GM18508 (cell line): ENCODE data around the gene SBK3.
"Not testable (repeated sequence)": the region's sequence is repeated elsewhere in the genome, so short reads cannot be mapped to it uniquely, and the experiment has no call there.

Experiments used
- ATAC-seq: cut with Tn5 transposase; IDR thresholded peaks from one replicate; pipeline ENCODE4 v1.9.1; 2021; ENCODE audit warnings: moderate number of reproducible peaks; ENCODE audit not compliant: insufficient read depth, unreplicated experiment

SBK3 gene, protein sequence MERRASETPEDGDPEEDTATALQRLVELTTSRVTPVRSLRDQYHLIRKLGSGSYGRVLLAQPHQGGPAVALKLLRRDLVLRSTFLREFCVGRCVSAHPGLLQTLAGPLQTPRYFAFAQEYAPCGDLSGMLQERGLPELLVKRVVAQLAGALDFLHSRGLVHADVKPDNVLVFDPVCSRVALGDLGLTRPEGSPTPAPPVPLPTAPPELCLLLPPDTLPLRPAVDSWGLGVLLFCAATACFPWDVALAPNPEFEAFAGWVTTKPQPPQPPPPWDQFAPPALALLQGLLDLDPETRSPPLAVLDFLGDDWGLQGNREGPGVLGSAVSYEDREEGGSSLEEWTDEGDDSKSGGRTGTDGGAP

DNA sequence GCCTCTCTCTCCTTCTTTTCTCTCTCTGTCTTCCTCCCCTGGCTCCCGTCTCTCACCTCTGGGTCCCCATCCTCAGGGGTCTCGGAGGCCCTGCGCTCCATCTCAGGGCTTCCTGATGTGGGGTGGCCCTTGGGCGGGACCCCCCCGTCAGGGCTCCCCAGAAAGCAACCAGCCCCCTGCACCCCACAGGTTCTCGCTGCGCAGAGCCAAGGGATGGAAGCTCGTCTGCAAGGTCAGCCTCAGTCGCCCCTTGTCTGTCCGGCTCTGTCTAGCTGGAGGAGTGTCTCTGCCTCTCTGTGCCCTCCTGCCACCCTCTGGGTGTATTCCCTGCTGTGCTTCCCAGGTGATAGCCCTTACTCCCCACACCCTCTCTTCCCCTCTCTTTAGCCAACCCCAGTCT, at the start of gene SBK3:
Gene SBK3, minus strand, starts transcription at position 101 of the 400 bp plus-strand sequence. Its CDS starts 0 bp downstream, at position 101.
- ATAC-seq = no peak

GRCh38 chr19:55593096-55593772, 47.9 kb upstream of the SBK3 start:
- no peak for ATAC-seq

DNA sequence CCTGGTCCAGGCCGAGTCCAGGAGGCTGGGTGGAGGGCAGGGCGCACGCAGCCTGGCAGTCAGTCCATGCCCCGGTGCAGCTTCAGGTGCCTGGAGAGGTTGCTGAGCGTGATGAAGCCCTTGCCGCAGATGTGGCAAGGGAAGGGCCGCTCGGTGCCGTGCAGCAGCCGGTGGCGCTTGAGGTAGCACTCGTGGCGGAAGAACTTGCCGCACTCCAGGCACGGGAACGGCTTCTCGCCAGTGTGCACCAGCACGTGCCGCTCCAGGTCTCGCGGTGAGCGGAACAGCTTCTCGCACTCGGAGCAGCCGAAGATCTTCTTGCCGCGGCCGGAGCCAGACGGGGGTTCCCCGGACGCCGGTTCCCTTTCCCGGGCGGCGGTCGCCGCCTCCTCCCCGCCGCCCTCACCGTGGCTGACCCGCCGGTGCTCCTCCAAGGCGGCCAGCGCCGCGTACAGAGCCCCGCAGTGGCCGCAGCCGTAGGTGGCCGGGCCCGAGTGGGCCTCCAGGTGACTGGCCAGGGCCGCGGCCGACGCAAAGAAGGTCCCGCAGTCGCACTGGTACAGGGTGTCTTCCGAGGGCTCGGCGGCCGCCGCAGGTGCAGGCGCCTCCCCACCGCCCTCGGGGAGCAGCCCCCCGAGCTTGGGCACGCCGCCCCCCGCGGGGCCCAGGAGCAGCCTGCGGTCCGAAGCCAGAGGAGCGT, 47.2 kb upstream of the SBK3 start:
- no peak for ATAC-seq

DNA sequence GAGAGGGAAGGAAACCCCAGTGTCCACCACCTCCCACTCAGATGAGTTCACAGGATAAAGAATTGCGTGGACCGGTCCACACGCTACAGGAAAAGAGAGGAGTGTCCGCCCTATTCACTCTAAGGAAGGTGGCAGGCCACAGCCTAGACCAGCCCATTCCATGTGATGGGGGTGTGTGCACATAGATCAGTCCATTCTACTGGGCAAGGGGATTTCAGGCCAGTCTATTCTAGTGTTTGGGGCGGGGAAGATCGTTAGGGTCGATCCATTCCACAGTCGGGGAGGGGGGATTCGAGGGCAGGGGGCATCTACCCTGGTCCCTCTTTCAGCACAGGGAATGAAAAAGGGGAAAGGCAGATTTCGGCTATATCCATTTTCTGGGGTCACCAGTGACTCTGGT, 46.2 kb upstream of the SBK3 start:
- ATAC-seq = no peak

DNA sequence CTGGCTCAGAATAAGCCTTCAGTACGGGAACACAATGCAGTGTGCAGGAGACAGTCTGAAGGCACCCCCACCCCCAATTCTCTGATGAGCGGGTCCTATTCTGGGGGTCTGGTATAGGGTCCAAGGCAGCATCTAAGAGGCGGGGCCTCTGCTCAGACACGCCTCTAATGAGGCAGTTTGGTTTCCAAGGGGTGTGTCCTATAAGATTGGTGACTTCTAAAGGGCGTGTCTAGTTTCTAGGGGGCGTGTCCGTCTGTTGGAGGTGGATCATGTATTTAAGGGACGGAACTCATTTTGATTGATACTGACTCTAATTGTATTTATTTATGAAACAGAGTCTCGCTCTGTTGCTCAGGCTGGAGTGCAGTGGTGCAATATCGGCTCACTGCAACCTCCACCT, 45.3 kb upstream of the SBK3 start:
- no peak for ATAC-seq

DNA sequence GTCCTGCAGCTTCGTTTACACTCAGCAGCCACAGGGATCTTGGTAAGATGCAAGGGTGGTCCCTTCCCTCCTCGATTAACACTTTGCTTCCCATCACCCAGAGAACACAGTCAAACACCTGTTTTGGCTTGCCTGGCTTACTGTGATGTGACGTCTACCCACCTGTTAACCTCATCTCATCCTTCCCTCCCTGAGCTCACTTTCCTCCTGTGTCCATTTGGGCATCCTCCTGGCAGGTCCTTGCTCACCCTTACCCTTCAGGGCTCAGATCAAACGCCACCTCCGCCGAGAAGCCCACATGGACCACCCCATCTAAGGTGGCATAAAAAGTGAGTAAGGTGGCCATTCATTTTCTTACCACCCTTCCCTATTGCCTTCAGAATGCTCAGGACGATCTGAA, 44.8 kb upstream of the SBK3 start:
- no peak for ATAC-seq

GRCh38 chr19:55588738-55589137, 43.4 kb upstream of the SBK3 start:
- ATAC-seq = no peak

- ATAC-seq = peak; percentile 79
These were observed 41.8 kb upstream of the SBK3 start for GRCh38 chr19:55586976-55587668.

- no peak for ATAC-seq
These were observed 40.5 kb upstream of the SBK3 start for GRCh38 chr19:55585658-55586339.

DNA sequence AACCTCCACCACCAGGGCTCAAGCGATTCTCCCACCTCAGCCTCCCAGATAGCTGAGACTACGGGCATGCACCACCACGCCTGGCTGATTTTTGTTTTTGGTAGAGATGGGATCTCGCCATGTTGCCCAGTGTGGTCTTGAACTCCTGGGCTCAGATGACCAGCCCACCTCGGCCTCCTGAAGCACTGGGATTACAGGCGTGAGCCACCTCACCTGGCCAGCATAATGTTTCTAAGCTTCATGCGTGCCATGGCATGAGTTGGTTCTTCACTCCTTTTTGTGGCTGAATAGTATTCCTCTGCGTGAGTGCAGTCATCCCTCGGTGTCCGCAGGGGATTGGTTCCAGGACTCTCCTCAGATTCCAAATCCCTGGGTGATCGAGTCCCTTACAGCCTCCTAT, 39.5 kb upstream of the SBK3 start:
- no peak for ATAC-seq

GRCh38 chr19:55583897-55584296, 38.6 kb upstream of the SBK3 start:
- ATAC-seq = not testable (repeated sequence)

DNA sequence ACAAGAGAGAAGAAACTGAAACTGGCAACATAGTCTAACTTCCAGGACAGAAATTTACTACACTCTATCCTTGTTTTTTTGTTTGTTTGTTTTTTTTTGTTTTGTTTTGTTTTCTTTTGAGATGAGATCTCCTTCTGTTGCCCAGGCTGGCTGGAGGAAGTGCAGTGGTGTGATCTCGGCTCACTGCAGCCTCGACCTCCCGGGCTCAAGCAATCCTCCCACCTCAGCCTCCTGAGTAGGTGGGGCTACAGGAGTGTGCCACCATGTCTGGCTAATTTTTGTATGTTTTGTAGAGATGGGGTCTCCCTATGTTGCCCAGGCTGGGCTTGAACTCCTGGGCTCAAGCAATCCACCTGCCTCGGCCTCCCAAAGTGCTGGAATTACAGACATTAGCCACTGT, 36.9 kb upstream of the SBK3 start:
- not testable (repeated sequence) for ATAC-seq

GRCh38 chr19:55581823-55582223, 36.5 kb upstream of the SBK3 start:
- no peak for ATAC-seq

DNA sequence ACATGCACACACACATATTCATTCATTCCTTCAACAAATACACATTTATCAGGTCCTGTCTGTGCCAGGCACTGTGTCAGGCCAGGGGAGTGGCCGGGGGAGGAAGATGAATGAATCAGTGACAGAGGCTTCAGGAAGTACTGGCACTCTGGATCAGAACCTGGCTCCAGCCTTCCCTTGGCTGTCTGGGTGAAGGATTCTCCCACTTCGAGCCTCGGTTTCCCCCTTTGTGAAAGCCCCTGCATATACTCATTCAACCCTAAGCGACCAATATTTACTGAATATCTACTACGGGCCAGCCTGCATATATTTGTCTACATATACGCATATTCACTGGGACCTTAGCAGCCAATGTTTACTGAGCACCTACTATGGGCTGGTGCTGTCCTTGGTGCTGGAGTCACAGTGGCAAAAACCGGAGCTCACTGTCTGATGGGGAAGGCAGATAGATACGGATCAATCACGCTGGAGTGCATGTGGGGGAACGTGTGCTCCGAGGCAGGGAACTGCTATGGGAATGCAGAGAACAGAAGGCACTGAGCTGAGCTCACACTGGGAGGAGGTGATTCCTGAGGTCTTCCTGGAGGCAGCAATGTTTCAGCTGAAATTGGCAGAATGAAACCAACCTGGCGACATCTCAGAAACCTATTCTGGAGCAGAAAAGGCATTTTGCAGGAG, 35.9 kb upstream of the SBK3 start:
- ATAC-seq = no peak

DNA sequence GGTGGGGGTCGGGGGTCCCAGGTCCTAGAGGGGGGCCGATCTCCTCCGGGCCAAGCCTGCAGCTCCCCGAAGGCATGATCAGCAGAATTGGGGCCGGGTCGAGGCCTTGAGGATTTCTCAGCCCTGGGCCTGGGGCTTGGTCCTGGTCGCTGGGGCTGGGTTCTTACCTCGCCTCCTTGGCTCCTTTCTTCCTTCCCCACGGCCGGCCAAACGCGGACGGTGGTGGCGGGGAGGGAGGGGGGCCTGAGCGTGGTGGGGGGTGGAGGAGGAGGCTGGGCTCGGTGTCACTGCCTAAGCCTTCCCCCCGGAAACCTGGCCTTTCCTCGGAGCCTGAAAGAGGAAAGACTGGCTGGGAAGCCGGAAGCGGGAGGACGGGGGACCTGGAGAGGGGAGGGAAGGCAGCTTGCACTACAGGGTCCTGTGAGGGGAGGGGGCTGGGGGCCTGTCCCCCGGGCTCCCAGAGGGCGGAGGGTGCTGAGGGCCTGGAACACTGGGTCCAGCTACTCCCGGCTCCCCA, 35.3 kb upstream of the SBK3 start, which contains the start of gene ZNF579:
Gene ZNF579, minus strand, starts transcription at position 221 of the 517 bp plus-strand sequence. CDS start 1,209 bp downstream, outside the sequence.
- no peak for ATAC-seq

GRCh38 chr19:55579766-55580621, 34.7 kb upstream of the SBK3 start:
- ATAC-seq = no peak

- no peak for ATAC-seq
These were observed 33.7 kb upstream of the SBK3 start for GRCh38 chr19:55578761-55579747.
